ENCODE data around the gene AGK.

DNA sequence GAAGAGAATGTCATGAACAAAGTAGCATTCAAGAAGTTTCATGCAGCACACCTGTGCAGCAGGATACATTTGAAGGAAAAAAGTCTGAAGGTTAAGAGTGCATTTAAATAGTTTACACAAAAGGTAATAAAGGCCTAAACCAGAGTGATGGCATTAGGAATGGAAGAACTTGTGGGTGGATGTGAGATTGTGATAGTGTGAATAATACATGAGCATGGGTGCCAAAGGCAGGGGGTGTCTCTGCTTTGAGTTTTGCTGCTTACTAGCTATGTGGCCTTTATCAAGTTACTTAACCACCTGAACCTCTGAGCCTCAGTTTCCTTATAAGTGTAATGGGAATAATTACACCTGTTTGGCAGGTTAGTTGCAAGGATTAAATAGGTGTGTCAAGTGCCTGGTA, 21.0 kb downstream of the AGK start:
- TF ChIP-seq SPI1 (IDR thresholded peaks at IDR 0.05; ENCODE audit: low read depth, low read length), result no peak
- no peak for TF ChIP-seq TAF1 (IDR thresholded peaks at IDR 0.05; ENCODE audit: low read depth, low read length)
- no peak for TF ChIP-seq POLR2AphosphoS5 (IDR thresholded peaks at IDR 0.05; ENCODE audit: low read depth, low read length)
- TF ChIP-seq POLR2A (IDR thresholded peaks at IDR 0.05; ENCODE audit: low read depth, low read length), result no peak

All from GM12891 (cell line).